SK-N-MC (cell line): ENCODE measurements around the gene APCDD1.

Source experiments
- EZH2 ChIP-seq: fragments of 200-600 bp; sonication (generic); IDR thresholded peaks from one replicate; pipeline ENCODE4 v1.6.1; 2017; ENCODE audit warnings: antibody characterized with exemption
- POLR2AphosphoS5 ChIP-seq: IDR thresholded peaks from 2 replicates; pipeline ENCODE4 v1.6.1; 2012; ENCODE audit warnings: mild to moderate bottlenecking, low read depth, low read length, borderline replicate concordance

GRCh38 chr18:10437837-10438236 lies 16.6 kb upstream of the APCDD1 start:
- TF ChIP-seq POLR2AphosphoS5 (no peak), EZH2 (no peak)
